AG09319 (cell line): ENCODE measurements around the gene USH2A.

Experiments
- DNase-seq: peaks from one replicate; pipeline ENCODE4 v3.0.0-alpha.2; 2010; ENCODE audit warnings: low read depth; ENCODE audit errors: extremely low read depth
- CTCF ChIP-seq: IDR thresholded peaks from 2 replicates; pipeline ENCODE4 v1.5.1; 2011; ENCODE audit warnings: low read depth, mild to moderate bottlenecking, inconsistent platforms, low read length, moderate library complexity

USH2A gene

GRCh38 chr1:215875236-215875635 is 548.0 kb downstream of the USH2A start:
- TF ChIP-seq CTCF, result no peak
- no peak for DNase-seq

DNA sequence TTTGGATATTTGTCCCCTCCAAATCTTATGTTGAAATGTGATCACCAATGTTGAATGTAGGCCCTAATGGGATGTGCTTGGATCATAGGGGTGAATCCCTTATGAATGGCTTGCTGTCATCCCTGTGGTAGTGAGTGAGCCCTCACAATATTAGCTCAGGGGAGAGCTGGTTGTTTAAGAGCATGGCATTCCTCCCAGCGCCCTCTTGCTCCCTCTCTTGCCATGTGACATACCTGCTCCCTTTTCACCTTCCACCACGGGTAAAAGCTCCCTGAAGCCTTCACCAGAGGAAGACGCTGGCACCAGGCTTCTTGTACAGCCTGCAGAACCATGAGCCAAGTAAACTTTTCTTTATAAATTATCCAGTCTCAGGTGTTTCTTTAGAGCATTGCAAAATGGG is 550.6 kb downstream of the USH2A start:
- no peak for DNase-seq
- TF ChIP-seq CTCF, result no peak

DNA sequence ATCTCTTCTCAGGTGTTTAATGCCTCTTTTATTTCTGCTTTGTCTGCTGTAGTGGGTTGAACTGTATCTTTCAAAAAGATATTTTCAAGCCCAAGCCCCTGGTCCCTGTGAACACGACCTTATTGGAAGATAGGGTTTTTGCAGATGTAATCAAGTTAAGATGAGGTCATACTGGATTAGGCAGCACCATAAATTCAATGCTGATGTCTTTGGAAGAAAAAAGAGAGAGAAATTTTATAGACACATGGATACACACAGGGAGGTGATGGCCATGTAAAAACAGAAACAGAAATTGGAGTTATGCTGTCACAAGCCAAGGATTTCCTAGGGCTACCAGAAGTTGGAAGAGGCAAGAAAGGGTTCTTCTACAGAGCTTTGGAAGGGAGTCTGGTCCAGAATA is 554.7 kb downstream of the USH2A start:
- no peak for DNase-seq

DNA sequence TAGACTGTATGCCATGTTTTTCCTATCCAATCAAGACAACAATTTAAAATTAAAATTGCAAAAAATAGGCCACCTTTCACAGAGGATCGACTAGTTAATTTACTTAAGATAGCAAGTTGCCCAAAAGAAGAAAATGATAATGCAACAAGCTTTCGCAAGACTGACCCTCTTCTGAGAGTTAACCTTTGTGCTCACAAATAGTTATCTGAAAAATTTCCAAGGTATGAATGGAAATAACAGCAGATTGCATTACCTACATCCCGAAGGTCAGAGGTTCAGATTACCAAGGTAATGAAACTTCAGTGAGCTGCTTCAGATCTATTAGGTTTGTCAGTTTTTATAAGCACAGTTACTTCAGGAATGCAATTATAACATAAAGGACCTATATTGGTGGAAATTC is 558.2 kb downstream of the USH2A start:
- no peak for DNase-seq
- TF ChIP-seq CTCF, result no peak

More for the DNA sequence above, 554.7 kb downstream of the USH2A start:
- no peak for TF ChIP-seq CTCF

GRCh38 chr1:215863796-215864195 is 559.5 kb downstream of the USH2A start:
- DNase-seq, result no peak
- TF ChIP-seq CTCF, result no peak; the same call in 1 of the 2 replicates

DNA sequence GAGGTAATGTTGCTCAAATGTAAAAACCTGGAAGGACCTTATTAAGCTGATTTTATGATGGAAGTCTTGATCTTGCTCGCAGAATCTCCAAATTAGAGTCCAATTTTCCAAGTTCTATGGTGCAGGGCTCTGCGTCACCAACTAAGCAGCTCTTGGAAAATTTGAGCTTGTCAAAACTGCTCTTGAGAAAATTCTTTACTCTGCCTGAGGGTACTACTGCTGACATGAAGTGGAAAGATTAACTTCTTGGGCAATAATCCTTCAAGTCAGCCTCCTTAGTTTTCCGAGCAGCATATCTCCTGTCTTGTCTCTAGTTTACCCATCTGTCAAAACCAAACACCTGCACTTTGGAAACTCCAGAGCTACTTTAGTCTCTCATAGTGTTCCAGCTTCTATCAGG is 562.4 kb downstream of the USH2A start:
- DNase-seq, result no peak

GRCh38 chr1:215857317-215857716 is 565.9 kb downstream of the USH2A start:
- TF ChIP-seq CTCF, result no peak
- DNase-seq, result no peak

More for the DNA sequence above, 562.4 kb downstream of the USH2A start:
- TF ChIP-seq CTCF, result no peak
